HG03460 (cell line): ENCODE data around the gene TULP4.

Experiments used
- ATAC-seq: cut with Tn5 transposase; IDR thresholded peaks from one replicate; pipeline ENCODE4 v1.9.1; 2021; ENCODE audit not compliant: unreplicated experiment

TULP4 gene

GRCh38 chr6:158312165-158312564, at the start of gene TULP4:
TSS of gene TULP4 (plus strand) at chr6:158312465. CDS start at chr6:158314017, 1,552 bp downstream.
- ATAC-seq: no peak

GRCh38 chr6:158262755-158263154, 49.5 kb upstream of the TULP4 start:
- ATAC-seq: no peak

- no peak for ATAC-seq
These were observed 48.1 kb upstream of the TULP4 start for GRCh38 chr6:158264180-158264579.

- ATAC-seq: no peak
These were observed 46.1 kb upstream of the TULP4 start for GRCh38 chr6:158266131-158266530.

- ATAC-seq: no peak
These were observed 43.7 kb upstream of the TULP4 start for GRCh38 chr6:158268361-158269147.

- ATAC-seq: no peak
These were observed 42.6 kb upstream of the TULP4 start for GRCh38 chr6:158269657-158270056.

- peak; percentile 12 for ATAC-seq
These were observed 41.7 kb upstream of the TULP4 start for GRCh38 chr6:158270389-158271127.

- ATAC-seq: no peak
These were observed 39.9 kb upstream of the TULP4 start for GRCh38 chr6:158272324-158272723.

- ATAC-seq: no peak
These were observed 34.3 kb upstream of the TULP4 start for GRCh38 chr6:158278004-158278403.

- no peak for ATAC-seq
These were observed 32.6 kb upstream of the TULP4 start for GRCh38 chr6:158279615-158280014.

GRCh38 chr6:158283304-158283980, 28.8 kb upstream of the TULP4 start:
- ATAC-seq: peak; percentile 68

GRCh38 chr6:158284007-158284875, 28.0 kb upstream of the TULP4 start:
- ATAC-seq: no peak

- no peak for ATAC-seq
These were observed 27.2 kb upstream of the TULP4 start for GRCh38 chr6:158284876-158285655.

- ATAC-seq: no peak
These were observed 26.6 kb upstream of the TULP4 start for GRCh38 chr6:158285656-158286021.

- no peak for ATAC-seq
These were observed 25.9 kb upstream of the TULP4 start for GRCh38 chr6:158286413-158286812.

- no peak for ATAC-seq
These were observed 25.2 kb upstream of the TULP4 start for GRCh38 chr6:158287047-158287446.

- ATAC-seq: peak; percentile 66
These were observed 22.2 kb upstream of the TULP4 start for GRCh38 chr6:158290040-158290439.

- peak; percentile 89 for ATAC-seq
These were observed 21.6 kb upstream of the TULP4 start for GRCh38 chr6:158290659-158291058.

- no peak for ATAC-seq
These were observed 20.2 kb upstream of the TULP4 start for GRCh38 chr6:158292016-158292415.

GRCh38 chr6:158293122-158293521, 19.1 kb upstream of the TULP4 start:
- no peak for ATAC-seq
